ENCODE measurements around the gene DBF4B.

The DBF4B gene

GRCh38 chr17:44757045-44757917, 48.8 kb downstream of the DBF4B start:
- no peak for DNase-seq (ENCODE audit: low read depth)
- H3K4me3 ChIP-seq (ENCODE audit: control insufficient read depth, low read depth, low read length): no peak overlapping the region
- TF ChIP-seq CTCF (IDR thresholded peaks at IDR 0.05; ENCODE audit: control insufficient read depth, insufficient read depth, low read depth, low read length, missing control alignments): no peak

- H3K4me3 ChIP-seq (ENCODE audit: control insufficient read depth, low read depth, low read length): no peak overlapping the region
- no peak for DNase-seq (ENCODE audit: low read depth)
- TF ChIP-seq CTCF (IDR thresholded peaks at IDR 0.05; ENCODE audit: control insufficient read depth, insufficient read depth, low read depth, low read length, missing control alignments): no peak
Measured at GRCh38 chr17:44757918-44758413, 49.5 kb downstream of the DBF4B start.

- no peak for TF ChIP-seq CTCF (IDR thresholded peaks at IDR 0.05; ENCODE audit: control insufficient read depth, insufficient read depth, low read depth, low read length, missing control alignments)
- DNase-seq (ENCODE audit: low read depth): no peak
- H3K4me3 ChIP-seq (ENCODE audit: control insufficient read depth, low read depth, low read length): peak within 1 kb of the TSS; percentile 43
Measured at GRCh38 chr17:44758414-44759085, 50.1 kb downstream of the DBF4B start, which contains the start of gene ADAM11. Gene ADAM11, plus strand, starts transcription at chr17:44758988. Its CDS starts 212 bp downstream, at chr17:44759200.

- peak; percentile 5 for TF ChIP-seq CTCF (IDR thresholded peaks at IDR 0.05; ENCODE audit: control insufficient read depth, insufficient read depth, low read depth, low read length, missing control alignments)
- no peak for DNase-seq (ENCODE audit: low read depth)
- peak overlapping the region; percentile 43 for H3K4me3 ChIP-seq (ENCODE audit: control insufficient read depth, low read depth, low read length)
Measured at GRCh38 chr17:44759086-44759915, 50.8 kb downstream of the DBF4B start.

- TF ChIP-seq CTCF (IDR thresholded peaks at IDR 0.05; ENCODE audit: control insufficient read depth, insufficient read depth, low read depth, low read length, missing control alignments): no peak
- no peak overlapping the region for H3K4me3 ChIP-seq (ENCODE audit: control insufficient read depth, low read depth, low read length)
Measured at GRCh38 chr17:44759916-44760243, 51.4 kb downstream of the DBF4B start.

More at GRCh38 chr17:44759916-44760243, 51.4 kb downstream of the DBF4B start:
- DNase-seq (ENCODE audit: low read depth): no peak
